GM23338 (cell line): ENCODE measurements around the gene TRNP1. TPM values are rescaled to one million over a fixed set of nuclear protein-coding genes. Genes with fewer than 3 reads are reported as not detected.

Experiments
- ATAC-seq: fragments of 200-7000 bp; cut with Tn5 transposase; 3 replicates; pipeline ENCODE4 v1.9.1; 2020
- DNase-seq: peaks from one replicate; pipeline ENCODE4 v3.0.0-alpha.2; 2015; ENCODE audit warnings: low spot score
- H2AFZ ChIP-seq: fragments of 200-600 bp; sonication (generic); 2 replicates; pipeline ENCODE4 v1.8.0; 2016; ENCODE audit warnings: antibody characterized with exemption, mild to moderate bottlenecking, moderate library complexity
- H3F3A ChIP-seq: fragments of 200-600 bp; sonication (generic); replicated peaks from 2 replicates; pipeline ENCODE4 v1.8.0; 2017; ENCODE audit warnings: antibody characterized with exemption, mixed run types, low read depth
- H3K27ac ChIP-seq: fragments of 200-600 bp; sonication (generic); 2 replicates; pipeline ENCODE4 v1.6.1; 2016; ENCODE audit warnings: low read depth
- H3K27me3 ChIP-seq: fragments of 200-600 bp; sonication (generic); 2 replicates; pipeline ENCODE4 v1.8.0; 2016; ENCODE audit warnings: mild to moderate bottlenecking, mixed run types, moderate library complexity; ENCODE audit not compliant: insufficient read depth
- H3K36me3 ChIP-seq: fragments of 200-600 bp; sonication (generic); 2 replicates; pipeline ENCODE4 v1.8.0; 2016; ENCODE audit warnings: mild to moderate bottlenecking; ENCODE audit not compliant: insufficient read depth
- H3K4me1 ChIP-seq: fragments of 200-600 bp; sonication (generic); 2 replicates; pipeline ENCODE4 v1.8.0; 2016; ENCODE audit warnings: mild to moderate bottlenecking, moderate library complexity; ENCODE audit not compliant: insufficient read depth
- H3K4me2 ChIP-seq: fragments of 200-600 bp; sonication (generic); 2 replicates; pipeline ENCODE4 v1.7.1; 2017; ENCODE audit warnings: mixed run types
- H3K4me3 ChIP-seq: fragments of 200-600 bp; sonication (generic); 2 replicates; pipeline ENCODE4 v1.6.1; 2016; ENCODE audit warnings: mixed run types
- H3K79me2 ChIP-seq: fragments of 200-600 bp; sonication (generic); replicated peaks from 2 replicates; pipeline ENCODE4 v1.8.0; 2017; ENCODE audit warnings: mild to moderate bottlenecking; ENCODE audit not compliant: insufficient read depth
- H3K9me2 ChIP-seq: fragments of 200-600 bp; sonication (generic); 2 replicates; pipeline ENCODE4 v1.8.0; 2017; ENCODE audit not compliant: insufficient read depth
- H4K20me1 ChIP-seq: fragments of 200-600 bp; sonication (generic); replicated peaks from 2 replicates; pipeline ENCODE4 v1.8.0; 2017; ENCODE audit warnings: mild to moderate bottlenecking; ENCODE audit not compliant: insufficient read depth
- H3K27ac Mint-ChIP-seq: 2 replicates; pipeline ENCODE4 v1.8.0; 2020; ENCODE audit warnings: inconsistent platforms, mild to moderate bottlenecking, moderate library complexity, mixed read lengths
- H3K27me3 Mint-ChIP-seq: 3 replicates; pipeline ENCODE4 v1.8.0; 2022; ENCODE audit warnings: low read depth, mild to moderate bottlenecking, moderate library complexity, mixed read lengths, inconsistent platforms; ENCODE audit not compliant: insufficient read depth, poor library complexity
- H3K36me3 Mint-ChIP-seq: 3 replicates; pipeline ENCODE4 v1.8.0; 2021; ENCODE audit warnings: low read depth, mild to moderate bottlenecking, inconsistent platforms, moderate library complexity, mixed read lengths
- H3K4me1 Mint-ChIP-seq: 3 replicates; pipeline ENCODE4 v1.8.0; 2020; ENCODE audit warnings: mild to moderate bottlenecking, inconsistent platforms, mixed read lengths
- H3K4me3 Mint-ChIP-seq: 3 replicates; pipeline ENCODE4 v1.8.0; 2021; ENCODE audit warnings: moderate library complexity, mild to moderate bottlenecking, inconsistent platforms, mixed read lengths
- H3K9me3 Mint-ChIP-seq: 3 replicates; pipeline ENCODE4 v1.8.0; 2020; ENCODE audit warnings: moderate library complexity, mild to moderate bottlenecking, inconsistent platforms, mixed read lengths
- CREB1 ChIP-seq: fragments of 250-450 bp; sonication (Bioruptor Pico); IDR thresholded peaks from 2 replicates; pipeline ENCODE4 v1.5.0; 2020; ENCODE audit warnings: low read depth, mild to moderate bottlenecking, moderate library complexity
- CTCF ChIP-seq, 2 experiments: fragments of 200-600 bp in 1 of 2; sonication (generic) in 1 of 2; conservative IDR thresholded peaks; 2 replicates each; pipeline versions ENCODE4 v1.5.1 to v1.6.1; 2016 to 2017; ENCODE audit warnings: antibody characterized with exemption in 2 of 2, low read depth in 2 of 2, mild to moderate bottlenecking in 2 of 2, moderate library complexity in 1 of 2
- ETS1 ChIP-seq: IDR thresholded peaks from 2 replicates; pipeline ENCODE4 v1.6.1; 2016; ENCODE audit warnings: antibody characterized with exemption
- EZH2 ChIP-seq: fragments of 200-600 bp; sonication (generic); IDR thresholded peaks from one replicate; pipeline ENCODE4 v1.8.0; 2017; ENCODE audit warnings: antibody characterized with exemption, mild to moderate bottlenecking, low read depth; ENCODE audit not compliant: unreplicated experiment
- EZH2phosphoT487 ChIP-seq: fragments of 200-600 bp; sonication (generic); IDR thresholded peaks from one replicate; pipeline ENCODE4 v1.8.1; 2018; ENCODE audit warnings: antibody characterized with exemption; ENCODE audit not compliant: unreplicated experiment
- JUNB ChIP-seq: IDR thresholded peaks from one replicate; pipeline ENCODE4 v1.6.1; 2016; ENCODE audit warnings: antibody characterized with exemption; ENCODE audit not compliant: unreplicated experiment
- NANOG ChIP-seq: IDR thresholded peaks from 2 replicates; pipeline ENCODE4 v1.6.1; 2016; ENCODE audit warnings: antibody characterized with exemption, borderline replicate concordance
- POLR2AphosphoS5 ChIP-seq: IDR thresholded peaks from 2 replicates; pipeline ENCODE4 v1.6.1; 2016; ENCODE audit warnings: antibody characterized with exemption, low read depth
- REST ChIP-seq: IDR thresholded peaks from one replicate; pipeline ENCODE4 v1.6.1; 2018; ENCODE audit warnings: antibody characterized with exemption; ENCODE audit not compliant: unreplicated experiment
- STAT1 ChIP-seq: IDR thresholded peaks from one replicate; pipeline ENCODE4 v1.6.1; 2016; ENCODE audit warnings: antibody characterized with exemption; ENCODE audit not compliant: unreplicated experiment
- ZNF114 ChIP-seq: fragments of 250-450 bp; sonication (Bioruptor Pico); IDR thresholded peaks from 2 replicates; pipeline ENCODE4 v1.5.0; 2020; ENCODE audit warnings: mild to moderate bottlenecking, moderate library complexity
- ZNF462 ChIP-seq: fragments of 250-450 bp; sonication (Bioruptor Pico); IDR thresholded peaks from 2 replicates; pipeline ENCODE4 v1.5.0; 2020; ENCODE audit warnings: mild to moderate bottlenecking, moderate library complexity
- polyA plus RNA-seq: library from polyadenylated mRNA; unstranded; fragments of >200 nt; fragmentation: Nextera tagmentation; extraction: Ambion mirVana; gene quantifications from 2 replicates; pipeline ENCODE4 v1.2.1, GENCODE V29; 2016
- total RNA-seq: library from RNA; depleted of rRNA; stranded (reverse); fragments of >200 nt; shearing (Covaris generic); gene quantifications from 2 replicates; pipeline ENCODE4 v1.2.3, GENCODE V29; 2014

TRNP1 gene
- total and polyA plus RNA-seq, 2 experiments from 2014 or later = 21.2 to 54.3 TPM

- peak overlapping the region; percentile 96 for H3K4me3 ChIP-seq
These were observed 34.2 kb upstream of the TRNP1 start for GRCh38 chr1:26959270-26959669.

More at GRCh38 chr1:26959270-26959669, 34.2 kb upstream of the TRNP1 start:
- TF ChIP-seq EZH2phosphoT487 (no peak), POLR2AphosphoS5 (no peak), ZNF462 (no peak), NANOG (no peak), CTCF (conservative IDR thresholded peaks at IDR 0.05; ENCODE audit: low read depth in 2 of 2) (no peak), EZH2 (no peak), CREB1 (no peak), ETS1 (no peak), JUNB (no peak), STAT1 (no peak), REST (no peak), ZNF114 (CRISPR knock-in tag) (no peak)
- H3K4me2 ChIP-seq = peak overlapping the region; percentile 84
- H3F3A ChIP-seq = peaks cover 6% of the 10 kb centered on the region; the same call in 1 of the 2 replicates
- no peaks in the 10 kb centered on the region; the same call in 1 of the 2 replicates for H3K36me3 ChIP-seq
- Mint-ChIP-seq H3K36me3 (peaks cover 12% of the 10 kb centered on the region), H3K9me3 (peaks cover 2% of the 10 kb centered on the region; the same call in 1 of the 3 replicates), H3K4me1 (peaks cover 7% of the 10 kb centered on the region; the same call in 2 of the 3 replicates), H3K27ac (no peak overlapping the region), H3K27me3 (peaks cover 8% of the 10 kb centered on the region), H3K4me3 (peak overlapping the region; percentile 77)
- ATAC-seq (no peak; the same call in 2 of the 3 replicates), DNase-seq (no peak)
- H3K27me3 ChIP-seq = no peaks in the 10 kb centered on the region
- H2AFZ ChIP-seq = no peak overlapping the region
- H3K27ac ChIP-seq = no peak overlapping the region
- peaks cover 22% of the 10 kb centered on the region; the same call in 1 of the 2 replicates for H3K4me1 ChIP-seq
- H3K79me2 ChIP-seq = peaks cover 10% of the 10 kb centered on the region
- 0 out of 2 replicates have a peak, but pooled peaks cover 4% of the 10 kb centered on the region for H4K20me1 ChIP-seq
- H3K9me2 ChIP-seq = no peaks in the 10 kb centered on the region
